HCT116 (cell line): Measurements from ENCODE around the gene TGFBR1. TPM values are rescaled to one million over a fixed set of nuclear protein-coding genes. Genes with fewer than 3 reads are reported as not detected.

Experiments
- ATAC-seq: fragments of 200-7000 bp; cut with Tn5 transposase; 2 replicates; pipeline ENCODE4 v1.9.1; 2020; ENCODE audit warnings: mild to moderate bottlenecking, moderate library complexity
- BruUV-seq: library from RNA; stranded (reverse); fragments of 400-500 nt; replicated peaks from 2 replicates; lab custom pipeline; 2021; lab: Mats Ljungman, UMichigan
- CTCF ChIA-PET: fragments of 300-600 bp; sonication (Branson Sonifier 250); formaldehyde crosslinking; loops from one replicate; lab custom pipeline; 2021; ENCODE audit warnings: antibody characterized with exemption; lab: Charles Lee
- POLR2A ChIA-PET: fragments of 300-600, 350-600 bp; sonication (Branson Sonifier 250); formaldehyde crosslinking; loops from one replicate; lab custom pipeline; 2021; ENCODE audit warnings: antibody characterized with exemption; lab: Charles Lee
- RAD21 ChIA-PET, 2 experiments: fragments of 300-600 bp; sonication (Branson Sonifier 250); formaldehyde crosslinking; loops; one replicate each; lab custom pipeline; 2023; ENCODE audit warnings: low total read pairs in 2 of 2; ENCODE audit not compliant: uncharacterized antibody in 2 of 2, unreplicated experiment in 2 of 2, low non-redundant PET in 1 of 2; lab: Charles Lee
- DNase-seq: peaks from one replicate; pipeline ENCODE4 v3.0.0-alpha.2; 2010; ENCODE audit warnings: low read depth, low spot score
- H2AFZ ChIP-seq: fragments of 200-600 bp; shearing (Covaris generic), sonication (generic); 2 replicates; pipeline ENCODE4 v1.6.1; 2017; ENCODE audit warnings: low read depth, mixed run types, mixed read lengths, antibody characterized with exemption, low read length; ENCODE audit not compliant: poor library complexity, severe bottlenecking
- H3K27ac ChIP-seq: 2 replicates; pipeline ENCODE4 v1.5.1; 2012; ENCODE audit warnings: low read depth, low read length
- H3K27me3 ChIP-seq: fragments of 200-600 bp; sonication (generic); 2 replicates; pipeline ENCODE4 v1.6.1; 2016; ENCODE audit warnings: mixed run types, low read length, mixed read lengths; ENCODE audit not compliant: insufficient read depth
- H3K36me3 ChIP-seq, 2 experiments: fragments of 200-500 bp in 1 of 2; fragments of 200-600 bp in 1 of 2; sonication (Bioruptor generic) in 1 of 2; sonication (generic) in 1 of 2; 2 replicates each; pipeline versions ENCODE4 v1.5.1 to v1.6.1; 2014 to 2016; ENCODE audit warnings: low read length in 2 of 2, inconsistent platforms in 1 of 2, mixed read lengths in 1 of 2, mixed run types in 1 of 2; ENCODE audit not compliant: insufficient read depth in 2 of 2, control insufficient read depth in 1 of 2
- H3K4me1 ChIP-seq, 2 experiments: fragments of 200-600 bp in 1 of 2; sonication (generic) in 1 of 2; 2 replicates each; pipeline versions ENCODE4 v1.5.1 to v1.6.1; 2012 to 2017; ENCODE audit warnings: low read length in 2 of 2, inconsistent platforms in 1 of 2, mild to moderate bottlenecking in 1 of 2, mixed read lengths in 1 of 2, mixed run types in 1 of 2, moderate library complexity in 1 of 2; ENCODE audit not compliant: insufficient read depth in 2 of 2, control insufficient read depth in 1 of 2
- H3K4me2 ChIP-seq: fragments of 200-600 bp; sonication (generic); 2 replicates; pipeline ENCODE4 v1.6.1; 2017; ENCODE audit warnings: mixed run types, low read length, mixed read lengths
- H3K4me3 ChIP-seq, 2 experiments: fragments of 200-600 bp in 1 of 2; sonication (generic) in 1 of 2; replicated peaks in 1 of 2; 2 replicates each; pipeline ENCODE4 v1.5.1; 2011 to 2016; ENCODE audit warnings: low read length in 2 of 2, control low read depth in 1 of 2, low read depth in 1 of 2, mild to moderate bottlenecking in 1 of 2, mixed read lengths in 1 of 2, mixed run types in 1 of 2
- H3K79me2 ChIP-seq: fragments of 200-600 bp; sonication (generic); 2 replicates; pipeline ENCODE4 v1.6.1; 2017; ENCODE audit warnings: mild to moderate bottlenecking, mixed run types, low read length, moderate library complexity, mixed read lengths; ENCODE audit not compliant: insufficient read depth
- H3K9ac ChIP-seq: fragments of 200-600 bp; sonication (generic); 2 replicates; pipeline ENCODE4 v1.6.1; 2016; ENCODE audit warnings: low read length, mixed read lengths
- H3K9me2 ChIP-seq: fragments of 200-600 bp; sonication (generic), shearing (Covaris generic); 2 replicates; pipeline ENCODE4 v1.6.1; 2017; ENCODE audit warnings: mixed run types, mild to moderate bottlenecking, moderate library complexity; ENCODE audit not compliant: insufficient read depth
- H3K9me3 ChIP-seq, 2 experiments: fragments of 200-500 bp in 1 of 2; fragments of 200-600 bp in 1 of 2; sonication (Bioruptor generic) in 1 of 2; sonication (generic) in 1 of 2; 2 replicates each; pipeline ENCODE4 v1.6.1; 2014 to 2017; ENCODE audit warnings: low read length in 2 of 2, mixed read lengths in 2 of 2, inconsistent platforms in 1 of 2, low read depth in 1 of 2, mild to moderate bottlenecking in 1 of 2, mixed run types in 1 of 2, moderate library complexity in 1 of 2; ENCODE audit not compliant: control insufficient read depth in 1 of 2, insufficient read depth in 1 of 2
- H4K20me1 ChIP-seq: fragments of 200-600 bp; sonication (generic), shearing (Covaris generic); 2 replicates; pipeline ENCODE4 v1.6.1; 2017; ENCODE audit warnings: mixed run types, mild to moderate bottlenecking, moderate library complexity; ENCODE audit not compliant: insufficient read depth
- CBX3 ChIP-seq: IDR thresholded peaks from 2 replicates; pipeline ENCODE4 v1.6.1; 2012; ENCODE audit warnings: low read depth
- EZH2 ChIP-seq: fragments of 200-600 bp; sonication (generic); IDR thresholded peaks from 2 replicates; pipeline ENCODE4 v1.6.1; 2017; ENCODE audit warnings: antibody characterized with exemption, mixed run types
- FOSL1 ChIP-seq: IDR thresholded peaks from 2 replicates; pipeline ENCODE4 v1.6.1; 2012; ENCODE audit warnings: low read depth
- JUND ChIP-seq: IDR thresholded peaks from 2 replicates; pipeline ENCODE4 v1.6.1; 2012
- RAD21 ChIP-seq: IDR thresholded peaks from 2 replicates; pipeline ENCODE4 v1.6.1; 2012; ENCODE audit warnings: low read depth, mild to moderate bottlenecking
- REST ChIP-seq: IDR thresholded peaks from 2 replicates; pipeline ENCODE4 v1.6.1; 2012; ENCODE audit warnings: low read depth
- SRF ChIP-seq: IDR thresholded peaks from 2 replicates; pipeline ENCODE4 v1.6.1; 2012; ENCODE audit warnings: low read depth
- TCF7L2 ChIP-seq: IDR thresholded peaks from 2 replicates; pipeline ENCODE4 v1.7.0; 2011; ENCODE audit warnings: borderline replicate concordance, inconsistent platforms; ENCODE audit not compliant: insufficient read depth, insufficient read length; ENCODE audit errors: extremely low read depth
- YY1 ChIP-seq: IDR thresholded peaks from 2 replicates; pipeline ENCODE4 v1.6.1; 2011; ENCODE audit warnings: low read length, low read depth, moderate library complexity, mild to moderate bottlenecking; ENCODE audit not compliant: insufficient replicate concordance; ENCODE audit errors: extremely low read depth
- ZBTB33 ChIP-seq: IDR thresholded peaks from 2 replicates; pipeline ENCODE4 v1.6.1; 2011; ENCODE audit warnings: mild to moderate bottlenecking, low read length, moderate library complexity; ENCODE audit not compliant: insufficient replicate concordance; ENCODE audit errors: extremely low read depth
- ZFX ChIP-seq: fragments of 450-650 bp; IDR thresholded peaks from 2 replicates; pipeline ENCODE4 v1.6.1; 2017
- intact Hi-C: fragments of 100-400 bp; cut with micrococcal nuclease; formaldehyde crosslinking; loops from 2 replicates; pipeline ENCODE4 v1.10.0; 2022
- total RNA-seq: library from RNA; stranded (reverse); gene quantifications from one replicate; pipeline ENCODE4 v1.2.1, GENCODE V29; 2021; ENCODE audit not compliant: unreplicated experiment

Gene TGFBR1
- total RNA-seq, 1 experiment from 2014 or later: 26.6 TPM

- no peak for TF ChIP-seq TCF7L2
- TF ChIP-seq, all 23 proteins: peak for 0
Observed at GRCh38 chr9:99154356-99154755, 49.4 kb downstream of the TGFBR1 start (continued).

- no peak overlapping the region for H3K9ac ChIP-seq
- CTCF ChIA-PET: no interaction called here
- RAD21 ChIA-PET: no interaction called here
- H3K4me3 ChIP-seq: no peak overlapping the region
- ATAC-seq (no peak), DNase-seq (no peak)
- no peaks in the 10 kb centered on the region for H3K4me1 ChIP-seq
- no peaks in the 10 kb centered on the region for H3K9me2 ChIP-seq
- BruUV-seq: no TSS peak
- H3K4me2 ChIP-seq: no peak overlapping the region
- no peak overlapping the region for H2AFZ ChIP-seq
- intact Hi-C loops: no loop called here
- H3K27ac ChIP-seq: no peak overlapping the region
- H3K36me3 ChIP-seq: no peaks in the 10 kb centered on the region
- no peaks in the 10 kb centered on the region for H3K9me3 ChIP-seq
- no peaks in the 10 kb centered on the region for H3K79me2 ChIP-seq
- POLR2A ChIA-PET: no interaction called here
- no peaks in the 10 kb centered on the region; the same call in 1 of the 2 replicates for H3K27me3 ChIP-seq
- TF ChIP-seq ZFX (no peak), RAD21 (no peak), TCF7L2 (no peak), JUND (no peak), CBX3 (no peak), ZBTB33 (no peak), YY1 (no peak), FOSL1 (no peak), SRF (no peak), EZH2 (no peak), REST (no peak)
- H4K20me1 ChIP-seq: no peaks in the 10 kb centered on the region
Observed at GRCh38 chr9:99155736-99156135, 50.8 kb downstream of the TGFBR1 start.
